Uterus (tissue), 2 donors: ENCODE measurements around the gene GJB2.

Experiments used
- POLR2A ChIP-seq, 2 donors: fragments of 450-650 bp; IDR thresholded peaks; one replicate each; pipeline ENCODE4 v1.6.1; 2016; ENCODE audit warnings: antibody characterized with exemption in 2 of 2, mild to moderate bottlenecking in 1 of 2, moderate library complexity in 1 of 2
- TF ChIP-seq, protein P1 (sequence below), 4 experiments: fragments of 200-600 bp in 2 of 4; fragments of 450-650 bp in 2 of 4; sonication (generic) in 2 of 4; IDR thresholded peaks; one replicate each; pipeline ENCODE4 v1.5.1; 2016 to 2019; ENCODE audit warnings: antibody characterized with exemption in 4 of 4, mild to moderate bottlenecking in 2 of 4, moderate library complexity in 1 of 4

DNA sequence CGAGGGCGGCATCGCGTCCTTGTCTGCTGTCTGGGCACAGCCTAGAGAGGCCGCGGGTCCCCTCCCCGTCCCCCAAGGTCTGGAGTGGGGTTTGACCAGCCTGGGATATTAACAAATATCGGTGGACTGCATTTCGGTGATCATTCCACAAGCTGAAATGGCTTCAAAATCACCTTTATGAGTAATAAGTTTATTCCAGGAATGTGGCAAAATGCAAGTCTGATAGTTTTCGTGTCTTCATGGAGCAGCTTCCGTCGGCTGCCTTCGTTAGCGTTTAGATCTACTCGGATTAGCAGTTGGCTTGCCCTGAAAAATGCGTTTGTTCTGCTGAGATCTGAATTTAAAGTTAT is 30.8 kb downstream of the GJB2 start:
- TF ChIP-seq, protein P1, sequence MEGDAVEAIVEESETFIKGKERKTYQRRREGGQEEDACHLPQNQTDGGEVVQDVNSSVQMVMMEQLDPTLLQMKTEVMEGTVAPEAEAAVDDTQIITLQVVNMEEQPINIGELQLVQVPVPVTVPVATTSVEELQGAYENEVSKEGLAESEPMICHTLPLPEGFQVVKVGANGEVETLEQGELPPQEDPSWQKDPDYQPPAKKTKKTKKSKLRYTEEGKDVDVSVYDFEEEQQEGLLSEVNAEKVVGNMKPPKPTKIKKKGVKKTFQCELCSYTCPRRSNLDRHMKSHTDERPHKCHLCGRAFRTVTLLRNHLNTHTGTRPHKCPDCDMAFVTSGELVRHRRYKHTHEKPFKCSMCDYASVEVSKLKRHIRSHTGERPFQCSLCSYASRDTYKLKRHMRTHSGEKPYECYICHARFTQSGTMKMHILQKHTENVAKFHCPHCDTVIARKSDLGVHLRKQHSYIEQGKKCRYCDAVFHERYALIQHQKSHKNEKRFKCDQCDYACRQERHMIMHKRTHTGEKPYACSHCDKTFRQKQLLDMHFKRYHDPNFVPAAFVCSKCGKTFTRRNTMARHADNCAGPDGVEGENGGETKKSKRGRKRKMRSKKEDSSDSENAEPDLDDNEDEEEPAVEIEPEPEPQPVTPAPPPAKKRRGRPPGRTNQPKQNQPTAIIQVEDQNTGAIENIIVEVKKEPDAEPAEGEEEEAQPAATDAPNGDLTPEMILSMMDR (IDR thresholded peaks at IDR 0.05) = no peak
- TF ChIP-seq POLR2A (IDR thresholded peaks at IDR 0.05) = no peak
